Left cardiac atrium (tissue), 4 donors: ENCODE results near the gene WDR37. TPM values are rescaled to one million over a fixed set of nuclear protein-coding genes. Genes with fewer than 3 reads are reported as not detected.
"Not testable (repeated sequence)": the region's sequence is repeated elsewhere in the genome, so short reads cannot be mapped to it uniquely, and the experiment has no call there.

Source experiments
- ATAC-seq, 2 donors: fragments of 200-7000 bp; cut with Tn5 transposase; one replicate each; pipeline ENCODE4 v1.9.1; 2020; ENCODE audit warnings: mild to moderate bottlenecking in 2 of 2, moderate library complexity in 2 of 2
- DNase-seq: peaks from one replicate; pipeline ENCODE4 v3.0.0-alpha.2; 2020
- intact Hi-C, 2 donors: fragments of 100-400 bp; cut with DNase I; formaldehyde crosslinking; loops; one replicate each; pipeline versions ENCODE4 v1.14.1 to v1.15.1; 2022 to 2023
- total RNA-seq, 2 donors: library from RNA; stranded (reverse); fragmentation: NEBNext Ultra II Directional; extraction: Animal tissue kit (Norgen Biotek cat#: 25700); gene quantifications; one replicate each; pipeline ENCODE4 v1.2.1, GENCODE V29; 2021
- donor health status: DM: no; HTN: yes; CAD: no.
- donor health status: DM: no; HTN: yes; CAD: no; lungs with severe emphysema.
- donor health status: DM: yes; HTN: yes; CAD: no.
- donor health status: Dilated cardiomyopathy.

Gene WDR37
- total RNA-seq, 2 donors from 2014 or later, result 23.2 to 33.9 TPM

DNA sequence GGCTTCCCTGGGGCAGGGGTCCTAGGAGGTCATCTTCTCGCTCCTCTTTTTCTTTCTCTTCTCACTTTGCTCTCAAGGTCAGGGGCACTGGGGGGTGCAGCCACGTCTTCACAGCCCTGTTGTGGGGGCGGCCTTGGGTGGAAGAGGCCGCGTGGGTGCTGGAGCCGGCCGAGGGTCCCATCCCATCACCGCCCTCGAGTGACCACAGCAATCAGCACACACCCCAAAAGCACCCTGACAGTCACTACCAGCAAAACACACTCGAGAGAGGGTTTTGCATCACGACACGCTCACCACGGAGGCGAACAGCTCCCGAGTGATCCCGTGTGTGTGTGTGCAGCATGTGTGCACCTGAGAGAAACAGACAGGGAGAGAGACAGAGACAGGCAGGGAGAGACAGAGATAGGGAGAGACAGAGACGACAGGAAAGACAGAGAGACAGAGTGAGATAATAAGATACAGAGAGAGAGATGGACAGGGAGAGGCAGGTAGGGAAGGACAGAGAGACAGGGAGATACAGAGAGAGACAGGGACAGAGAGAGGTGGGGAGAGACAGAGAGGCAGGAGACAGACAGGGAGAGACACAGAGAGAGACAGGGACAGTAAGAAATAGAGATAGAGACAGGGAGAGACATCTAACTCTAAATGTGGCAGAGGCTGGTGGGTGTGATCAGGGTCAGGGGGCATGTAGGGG, 100.9 kb downstream of the WDR37 start:
- ATAC-seq, result no peak
- no peak for DNase-seq
- intact Hi-C loops, result no loop called here

DNA sequence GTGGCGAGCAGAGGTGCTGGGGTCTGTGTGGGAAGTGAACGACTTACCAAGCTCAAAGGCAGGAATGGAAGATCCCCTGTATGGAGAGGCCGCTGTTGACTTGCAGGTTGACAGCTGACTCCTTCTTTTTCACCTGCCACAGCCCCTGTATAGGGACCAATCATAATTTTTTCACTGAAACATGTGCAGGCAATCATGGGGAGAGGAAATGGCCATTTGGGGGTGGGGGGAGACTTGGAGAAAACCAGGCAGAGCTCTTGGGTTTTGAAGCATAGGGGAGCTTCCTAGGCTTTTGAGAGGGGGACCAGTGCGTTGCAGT, 101.4 kb downstream of the WDR37 start:
- DNase-seq (no peak), ATAC-seq (no peak)

DNA sequence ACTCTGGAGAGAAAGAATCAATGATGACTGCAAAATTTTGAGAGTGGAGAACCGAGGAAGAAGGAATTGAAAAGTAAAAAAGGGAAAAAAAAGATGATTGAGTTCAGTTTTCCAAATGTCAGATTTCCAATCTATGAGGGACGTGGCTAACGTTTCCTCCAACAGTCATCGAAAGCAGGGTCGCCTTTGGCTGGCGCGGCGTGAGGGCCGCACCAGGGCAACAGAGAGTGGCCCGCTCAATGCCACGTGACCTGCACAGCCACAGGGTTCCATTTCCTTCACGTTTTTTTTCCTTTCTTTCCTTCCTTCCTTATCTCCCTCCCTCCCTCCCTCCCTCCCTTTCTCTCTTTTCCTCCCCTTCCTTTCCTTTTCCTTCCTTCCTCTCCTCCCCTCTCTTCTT, 101.9 kb downstream of the WDR37 start:
- ATAC-seq (no peak), DNase-seq (no peak)
- intact Hi-C loops, result no loop called here

More for the DNA sequence above, 101.4 kb downstream of the WDR37 start:
- intact Hi-C loops, result no loop called here

DNA sequence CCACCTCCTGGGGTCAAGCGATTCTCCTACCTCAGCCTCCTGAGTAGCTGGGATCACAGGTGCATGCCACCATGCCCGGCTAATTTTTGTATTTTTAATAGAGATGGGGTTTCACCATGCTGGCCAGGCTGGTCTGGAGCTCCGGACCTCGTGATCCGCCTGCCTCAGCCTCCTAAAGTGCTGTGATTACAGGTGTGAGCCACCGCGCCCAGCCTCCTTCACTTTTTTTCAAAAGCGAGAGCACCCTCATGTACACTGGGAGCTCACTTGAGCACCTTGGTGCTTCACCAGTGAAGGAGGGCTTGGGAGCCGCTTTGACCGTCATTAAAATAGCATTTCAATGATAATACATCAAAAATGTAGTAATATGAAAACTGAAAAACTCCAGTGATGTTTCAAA, 102.4 kb downstream of the WDR37 start:
- ATAC-seq, intact Hi-C loops, DNase-seq: not testable (repeated sequence)

DNA sequence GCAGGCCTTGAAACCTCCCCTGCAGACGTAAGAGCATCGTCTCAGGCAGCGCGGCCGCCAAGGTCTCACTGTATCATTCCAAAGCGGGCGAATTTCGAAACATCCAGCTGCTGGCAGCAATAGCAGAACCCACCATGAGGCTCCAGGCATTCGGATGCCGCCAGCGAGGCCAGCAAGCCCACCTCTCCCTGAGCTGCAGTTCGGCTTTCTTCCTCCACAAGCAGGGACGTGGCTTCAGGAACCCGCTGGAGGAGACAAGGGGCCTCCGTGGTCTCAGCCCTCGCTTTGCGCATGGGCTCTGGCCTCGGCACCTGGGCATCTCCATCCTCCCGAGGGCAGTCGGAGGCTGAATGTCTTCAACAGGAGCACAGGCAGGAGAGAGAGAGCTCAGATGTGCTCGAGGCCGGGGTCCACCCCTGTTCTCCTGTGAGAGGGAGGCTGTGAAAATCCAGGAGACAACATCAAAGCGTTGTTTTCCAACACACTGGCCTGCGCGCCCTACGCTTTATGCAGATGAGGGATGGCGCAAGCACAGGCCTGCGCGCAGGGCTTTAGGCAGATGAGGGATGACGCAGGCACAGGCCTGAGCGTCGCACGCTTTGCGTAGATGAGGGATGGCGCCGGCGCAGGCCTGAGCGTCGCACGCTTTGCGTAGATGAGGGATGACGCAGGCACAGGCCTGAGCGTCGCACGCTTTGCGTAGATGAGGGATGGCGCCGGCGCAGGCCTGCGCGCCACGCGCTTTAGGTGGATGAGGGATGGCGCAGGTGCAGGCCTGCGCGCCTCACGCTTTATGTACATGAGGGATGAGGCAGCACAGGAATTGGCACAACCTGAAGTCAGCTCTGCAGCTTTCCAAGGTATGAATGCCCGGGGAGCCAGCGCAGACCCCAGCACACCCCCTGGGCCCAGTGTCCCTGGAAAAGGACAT, 103.2 kb downstream of the WDR37 start:
- intact Hi-C loops, result no loop called here
- peak in 1 of 2 donors; percentile 82 for ATAC-seq
- no peak for DNase-seq

DNA sequence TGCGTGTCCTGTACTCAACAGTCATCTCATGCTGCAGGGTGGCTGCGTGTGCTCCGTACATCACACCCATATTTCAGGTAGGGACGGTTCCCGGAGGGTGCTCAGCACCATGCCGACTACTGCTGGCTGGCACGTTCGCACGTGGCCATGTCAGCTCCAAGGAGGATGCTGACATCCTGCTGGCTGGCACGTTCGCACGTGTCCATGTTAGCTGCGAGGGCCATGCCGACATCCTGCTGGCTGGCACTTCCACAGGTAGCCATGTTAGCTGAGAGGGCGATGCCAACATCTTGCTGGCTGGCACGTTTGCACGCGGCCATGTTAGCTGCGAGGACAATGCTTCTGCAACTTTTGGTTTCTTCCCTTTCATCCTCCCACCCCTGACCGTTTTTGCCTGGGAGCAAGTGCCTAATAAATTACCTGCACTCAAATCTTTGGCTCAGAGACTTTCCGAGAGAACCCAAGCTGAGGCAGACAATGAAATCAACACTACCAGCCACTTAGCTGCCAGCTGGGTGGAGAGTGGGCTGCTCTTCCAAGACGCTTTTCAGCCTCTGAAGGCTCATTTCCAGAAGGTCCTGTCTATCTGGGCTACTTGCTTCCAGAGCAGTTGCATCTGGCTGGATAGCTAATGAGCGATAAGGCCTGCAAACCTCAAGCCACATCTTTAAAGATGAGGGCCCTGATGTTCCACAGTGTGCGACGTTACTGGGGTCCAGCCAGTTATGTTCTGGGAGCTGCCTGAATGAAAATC, 104.6 kb downstream of the WDR37 start:
- intact Hi-C loops, result no loop called here
- ATAC-seq (no peak), DNase-seq (no peak)

DNA sequence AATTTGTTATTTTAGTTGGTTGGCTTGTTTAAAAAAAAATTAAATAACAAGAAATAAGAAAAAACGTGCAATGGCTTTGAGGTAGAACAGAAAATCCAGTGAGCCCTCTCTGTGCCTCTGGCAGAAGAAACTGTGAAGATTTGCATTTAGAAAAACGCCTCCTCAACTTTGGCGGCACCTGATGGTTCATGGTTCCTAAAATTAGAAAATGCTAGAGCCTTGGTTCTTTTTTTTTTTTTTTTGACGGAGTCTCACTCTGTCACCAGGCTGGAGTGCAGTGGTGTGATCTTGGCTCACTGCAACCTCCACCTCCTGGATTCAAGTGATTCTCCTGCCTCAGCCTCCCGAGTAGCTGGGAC, 105.1 kb downstream of the WDR37 start:
- intact Hi-C loops, DNase-seq, ATAC-seq: not testable (repeated sequence)

DNA sequence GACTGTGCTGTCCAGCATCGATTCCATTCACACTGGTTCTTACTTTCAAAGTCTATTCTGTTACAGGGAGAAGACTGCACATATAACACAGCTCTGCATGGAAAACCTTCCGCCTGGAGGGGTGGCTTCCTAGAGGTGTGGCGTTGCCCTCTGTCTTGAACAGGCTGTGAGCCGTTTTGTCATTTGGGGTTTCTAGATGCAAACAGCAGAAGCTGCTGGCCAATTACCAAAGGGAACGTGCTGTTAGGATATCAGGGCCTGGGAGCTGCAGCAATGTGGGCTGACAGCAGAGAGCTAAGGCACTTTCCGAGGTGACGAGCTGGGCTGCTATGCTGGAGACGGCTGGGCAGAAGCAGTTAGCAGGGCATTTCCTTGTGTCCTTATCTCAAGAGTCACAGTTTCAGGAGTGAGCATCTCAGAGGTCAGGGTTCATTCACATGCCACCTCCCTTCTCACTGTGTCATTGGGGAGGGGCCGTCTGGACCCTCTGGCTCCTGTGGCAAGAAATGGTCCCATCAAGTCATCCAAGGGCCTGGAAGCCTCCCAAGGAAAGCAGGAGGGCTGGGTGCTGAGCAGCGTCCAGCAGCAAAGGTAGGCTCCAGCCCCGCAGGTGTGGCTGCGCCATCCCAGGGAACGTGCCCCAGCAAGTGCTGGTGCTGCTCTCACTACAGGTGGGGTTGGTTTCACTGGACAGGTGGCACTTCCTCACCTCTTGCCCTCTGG, 106.5 kb downstream of the WDR37 start:
- no peak for DNase-seq
- no peak for ATAC-seq
- intact Hi-C loops, result no loop called here

DNA sequence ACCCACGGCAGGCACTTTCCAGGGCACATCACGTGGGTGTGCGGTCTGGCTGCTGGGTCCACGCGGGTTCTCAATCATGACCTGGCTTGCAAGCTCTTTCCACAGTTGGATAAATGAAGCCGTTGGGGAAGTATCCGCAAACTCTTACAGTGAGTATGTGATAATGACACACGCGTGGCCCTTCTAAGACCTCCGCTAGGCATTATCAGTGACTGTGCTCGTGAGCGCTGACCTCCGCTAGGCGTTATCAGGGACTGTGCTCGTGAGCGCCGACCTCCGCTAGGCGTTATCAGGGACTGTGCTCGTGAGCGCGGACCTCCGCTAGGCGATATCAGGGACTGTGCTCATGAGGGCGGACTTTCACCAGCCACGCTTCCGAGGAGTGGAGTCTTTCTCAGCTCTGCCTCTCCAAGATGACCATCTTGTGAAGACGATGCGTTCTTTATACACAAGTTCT, 107.0 kb downstream of the WDR37 start:
- DNase-seq, result no peak
- intact Hi-C loops, result no loop called here

DNA sequence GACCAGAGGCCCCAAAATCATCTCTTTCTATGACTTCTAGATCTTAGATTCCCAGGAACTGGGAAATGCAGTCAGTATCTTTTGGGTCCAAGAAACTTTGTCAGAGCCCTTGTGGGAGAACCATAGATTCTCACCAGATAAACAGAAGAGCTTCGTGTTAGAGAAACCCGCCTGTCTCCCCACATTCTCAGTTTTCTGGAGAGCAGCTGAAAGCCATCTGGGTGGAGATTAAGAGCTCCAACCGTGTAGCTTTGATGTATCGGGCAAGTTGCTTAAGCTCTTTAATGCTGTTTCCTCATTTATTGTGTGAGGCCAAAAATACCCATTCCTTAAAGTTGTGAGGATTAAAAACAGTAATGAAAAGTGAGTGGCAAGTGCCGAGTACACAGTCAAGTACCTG, 107.6 kb downstream of the WDR37 start:
- intact Hi-C loops, result no loop called here
- ATAC-seq (no peak), DNase-seq (no peak)

More for the DNA sequence above, 107.0 kb downstream of the WDR37 start:
- ATAC-seq, result no peak

DNA sequence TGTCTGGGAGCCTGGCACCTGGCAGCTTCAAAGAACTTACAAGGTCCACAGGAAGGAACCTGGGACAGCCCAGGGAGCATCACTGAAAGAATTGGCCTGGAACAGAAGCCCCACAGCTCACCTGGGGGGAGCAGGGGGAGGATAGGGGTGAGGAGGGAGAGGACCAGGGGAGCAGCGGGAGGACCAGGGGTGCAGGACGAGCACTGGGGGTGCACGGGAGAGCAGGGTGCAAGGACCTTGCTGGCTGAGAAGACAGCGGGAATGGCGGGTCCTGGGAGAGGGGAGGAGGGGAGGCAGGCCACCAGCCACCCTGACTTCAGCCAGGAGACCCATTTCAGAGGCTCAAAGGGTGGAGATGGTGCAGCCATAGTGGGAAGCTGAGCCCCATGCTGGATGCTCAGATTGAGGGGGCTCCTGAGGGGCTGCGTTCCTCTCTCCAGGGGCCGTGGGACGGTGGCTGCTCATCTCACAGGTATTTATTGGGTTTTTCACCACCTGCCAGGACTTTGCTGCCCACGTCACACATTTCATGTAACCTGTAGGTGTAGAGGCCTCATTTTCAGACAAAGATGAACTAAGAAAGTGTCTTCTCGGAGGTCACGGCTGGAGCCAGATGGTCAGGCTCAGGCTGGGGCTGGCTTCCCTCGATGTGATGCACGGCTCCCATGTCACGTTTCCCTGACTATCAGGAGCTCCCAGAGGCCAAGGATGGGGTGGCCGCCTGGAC, 110.1 kb downstream of the WDR37 start:
- intact Hi-C loops, result no loop called here
- DNase-seq (no peak), ATAC-seq (no peak)

DNA sequence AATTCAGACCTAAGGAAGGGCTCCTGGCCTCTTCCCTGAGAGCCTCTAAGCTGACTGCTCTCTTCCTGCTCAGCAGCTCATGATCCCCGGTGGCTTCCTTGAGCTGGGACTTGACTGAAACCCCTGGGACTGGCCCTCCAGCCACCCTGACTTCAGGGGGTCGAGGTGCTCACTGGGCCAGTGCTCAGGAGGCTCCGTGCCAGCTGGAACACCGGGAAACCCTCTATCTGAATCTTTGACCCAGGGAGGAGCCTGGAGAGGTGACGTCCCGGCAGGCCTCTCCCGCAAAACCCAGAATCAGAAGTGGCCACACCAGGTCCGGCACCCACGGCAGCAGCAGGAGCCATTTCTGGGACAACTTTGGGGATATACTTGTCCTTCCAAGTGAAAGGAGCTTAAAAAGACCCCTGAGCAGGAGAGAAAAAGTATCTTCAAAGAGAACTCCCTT, 110.7 kb downstream of the WDR37 start:
- ATAC-seq (no peak), DNase-seq (no peak)
- intact Hi-C loops, result no loop called here

DNA sequence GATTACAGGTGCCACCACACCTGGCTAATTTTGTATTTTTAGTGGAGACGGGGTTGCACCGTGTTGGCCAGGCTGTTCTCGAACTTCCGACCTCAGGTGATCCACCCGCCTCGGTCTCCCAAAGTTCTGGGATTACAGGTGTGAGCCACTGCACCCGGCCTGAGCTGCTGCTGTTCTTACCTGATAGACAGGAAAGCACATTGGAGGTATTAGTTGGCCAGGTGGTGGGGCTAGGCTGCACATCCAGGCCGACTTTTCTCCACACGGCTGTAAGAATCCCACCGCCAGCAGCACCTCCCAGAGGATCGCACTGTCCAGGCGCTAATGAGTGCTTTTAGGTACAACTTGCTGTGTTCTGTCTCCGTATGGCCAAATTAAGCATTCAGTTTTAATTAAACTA, 112.6 kb downstream of the WDR37 start:
- no peak for ATAC-seq
- intact Hi-C loops, result no loop called here
- no peak for DNase-seq

DNA sequence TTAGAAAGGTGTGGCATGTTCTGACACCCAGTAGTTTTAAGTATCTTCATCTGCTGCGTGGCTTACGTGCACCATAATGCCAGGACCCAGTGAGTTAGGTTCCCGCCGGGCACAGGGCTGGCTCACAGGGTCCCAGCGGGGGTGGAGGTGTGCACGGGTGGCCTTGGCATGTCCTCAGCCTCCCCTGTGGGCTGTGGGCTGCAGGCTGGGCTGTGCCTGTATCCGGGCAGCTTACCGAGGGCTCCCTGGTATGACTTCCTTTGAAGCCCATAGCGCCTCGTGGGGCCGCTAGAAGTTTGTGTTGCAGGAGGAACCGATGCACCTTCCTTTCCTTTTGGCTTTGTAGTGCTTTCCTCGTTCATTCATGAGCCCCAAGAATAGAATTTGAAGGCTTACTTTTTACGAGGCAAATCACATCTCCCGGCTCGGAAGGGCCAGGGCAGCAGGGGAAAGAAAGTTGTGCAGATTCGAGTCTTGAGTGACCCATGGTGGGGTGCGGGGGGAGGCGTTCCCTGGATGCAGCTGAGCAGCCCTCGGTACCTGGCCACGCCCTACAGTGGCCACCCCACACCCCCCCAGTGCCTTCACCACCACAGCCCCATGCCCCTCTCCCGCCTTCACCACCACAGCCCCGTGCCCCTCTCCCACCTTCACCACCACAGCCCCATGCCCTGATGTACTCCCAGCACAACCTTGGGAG, 113.2 kb downstream of the WDR37 start:
- no peak for DNase-seq
- intact Hi-C loops, result no loop called here
- no peak for ATAC-seq

DNA sequence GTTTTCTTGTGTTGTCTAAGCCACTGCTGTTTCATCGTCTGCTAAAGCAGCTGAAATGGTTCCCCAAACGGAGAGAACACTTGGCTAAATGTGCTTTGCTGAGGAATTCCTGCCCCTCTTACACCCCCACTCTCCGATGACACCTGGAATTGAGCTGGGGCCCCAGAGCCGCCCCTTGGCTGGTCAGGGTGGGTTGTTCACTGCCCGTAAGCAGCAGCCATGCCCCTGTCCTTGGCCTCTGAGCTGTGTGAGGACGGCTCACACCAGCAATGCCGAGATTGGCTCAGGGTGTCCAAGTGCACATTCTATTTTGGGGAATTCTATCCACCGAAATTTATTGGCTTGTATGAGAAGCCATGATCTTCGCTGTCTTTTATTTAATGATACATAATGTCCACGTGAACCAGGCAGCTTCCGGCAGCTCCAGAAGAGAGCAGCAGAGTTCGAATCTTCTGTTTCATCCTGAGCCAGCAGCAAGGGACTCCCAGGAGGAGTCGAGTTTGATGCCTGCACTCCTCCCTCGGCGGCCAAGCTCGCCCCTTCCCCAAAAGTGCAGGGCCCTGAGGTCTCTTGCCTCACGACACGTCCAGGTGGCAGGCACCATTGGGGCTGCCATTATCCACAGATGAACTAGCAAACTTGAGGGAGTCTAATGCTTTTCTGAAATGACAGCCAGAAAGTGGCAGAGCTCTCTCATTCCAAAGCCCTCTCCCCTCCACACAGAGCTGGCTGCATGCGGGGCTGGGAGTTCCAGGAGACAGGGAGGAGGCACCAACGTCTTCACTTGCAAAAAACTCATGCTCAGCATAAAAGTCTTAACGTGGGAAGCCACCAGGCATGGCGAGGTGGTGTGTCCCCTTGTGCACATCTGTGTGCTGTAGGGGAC, 114.0 kb downstream of the WDR37 start:
- ATAC-seq (no peak), DNase-seq (no peak)
- intact Hi-C loops, result no loop called here

DNA sequence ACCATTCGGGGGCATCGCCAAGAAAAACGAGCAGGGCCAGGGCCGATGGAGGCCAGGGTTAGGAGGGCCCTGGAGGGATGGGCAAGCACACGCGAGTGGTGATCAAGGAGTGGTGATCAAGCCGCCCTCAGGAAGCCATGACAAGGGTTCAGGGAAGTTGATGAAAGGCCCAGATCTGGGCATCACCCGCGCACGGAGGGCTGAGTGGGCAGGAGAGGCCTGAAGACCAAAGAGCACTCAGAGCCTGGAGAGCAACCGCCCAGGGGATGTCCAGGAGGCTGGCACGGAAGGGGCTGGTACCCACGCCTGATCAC, 114.6 kb downstream of the WDR37 start:
- intact Hi-C loops, result no loop called here
- no peak for ATAC-seq
- DNase-seq, result no peak

DNA sequence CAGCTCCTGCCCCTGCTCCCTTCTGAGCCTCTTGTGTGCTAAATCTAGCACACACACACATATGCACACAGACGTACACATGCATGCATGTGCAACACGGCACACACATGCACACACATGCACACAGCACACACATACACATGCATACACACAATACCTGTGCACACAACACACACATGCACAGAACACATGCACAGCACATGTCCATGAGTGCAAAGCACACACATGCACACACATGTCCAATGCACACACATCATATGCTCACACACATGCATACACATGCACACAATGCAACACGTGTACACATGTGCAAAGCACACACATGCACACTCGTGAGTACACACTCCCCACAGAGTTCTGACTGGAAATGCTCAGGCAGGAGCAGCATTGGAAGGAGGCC, 115.0 kb downstream of the WDR37 start:
- DNase-seq, result no peak
- intact Hi-C loops, result no loop called here

More for the DNA sequence above, 115.0 kb downstream of the WDR37 start:
- no peak for ATAC-seq
